Right lobe of liver (tissue), 6 donors: ENCODE results near the gene PLA2G5. TPM values are rescaled to one million over a fixed set of nuclear protein-coding genes. Genes with fewer than 3 reads are reported as not detected.
"Not testable (repeated sequence)": the region's sequence is repeated elsewhere in the genome, so short reads cannot be mapped to it uniquely, and the experiment has no call there.

ENCODE experiments used
- ATAC-seq, 4 donors: fragments of 200-7000 bp; cut with Tn5 transposase; one replicate each; pipeline ENCODE4 v1.9.1; 2020; ENCODE audit warnings: mild to moderate bottlenecking in 4 of 4, moderate library complexity in 4 of 4
- DNase-seq, 3 donors: peaks; one replicate each; pipeline ENCODE4 v3.0.0-alpha.2; 2020
- H3K27ac ChIP-seq, 3 donors: fragments of 200-600 bp; one replicate each; pipeline ENCODE4 v1.8.0; 2022
- H3K27me3 ChIP-seq, 2 donors: fragments of 200-600 bp; one replicate each; pipeline ENCODE4 v1.8.0; 2022
- H3K36me3 ChIP-seq, 4 donors: fragments of 200-600 bp; sonication (generic) in 1 of 4; one replicate each; pipeline versions ENCODE4 v1.5.1 to v1.8.0; 2017 to 2022; ENCODE audit warnings: control low read depth in 1 of 4
- H3K4me1 ChIP-seq, 4 donors: fragments of 200-600 bp; sonication (generic) in 1 of 4; one replicate each; pipeline versions ENCODE4 v1.5.1 to v1.8.0; 2017 to 2022; ENCODE audit warnings: control low read depth in 1 of 4
- H3K4me3 ChIP-seq, 3 donors: fragments of 200-600 bp; one replicate each; pipeline ENCODE4 v1.8.0; 2022
- H3K9me3 ChIP-seq, 4 donors: fragments of 200-600 bp; sonication (generic) in 1 of 4; one replicate each; pipeline versions ENCODE4 v1.5.1 to v1.8.0; 2017 to 2022; ENCODE audit warnings: control low read depth in 1 of 4
- POLR2A ChIP-seq: fragments of 450-650 bp; IDR thresholded peaks from one replicate; pipeline ENCODE4 v1.6.1; 2017; ENCODE audit warnings: antibody characterized with exemption, mild to moderate bottlenecking
- WGBS: methylation state at CpG from one replicate; pipeline ENCODE4 v1.1.6; 2018; ENCODE audit warnings: low coverage, low lambda C conversion rate; ENCODE audit not compliant: insufficient coverage; ENCODE audit errors: missing lambda C conversion rate; 5-methylcytosine and 5-hydroxymethylcytosine counted together
- intact Hi-C, 2 donors: fragments of 100-400 bp; cut with DNase I; formaldehyde crosslinking; loops; one replicate each; pipeline versions ENCODE4 v1.11.2 to v1.14.1; 2022
- total RNA-seq, 6 experiments: library from RNA; depleted of rRNA in 2 of 6; stranded (reverse); fragments of >200 nt in 2 of 6; fragmentation: NEBNext Ultra II Directional in 3 of 6; extraction: Animal tissue kit (Norgen Biotek cat#: 25700) in 3 of 6; gene quantifications; one replicate each; pipeline versions ENCODE4 v1.1.0 to v1.2.4, GENCODE V29; 2016 to 2023
- TF ChIP-seq, protein P1 (sequence below), 4 donors: fragments of 200-600 bp in 3 of 4; fragments of 450-650 bp in 1 of 4; IDR thresholded peaks; one replicate each; pipeline versions ENCODE4 v1.5.1 to v1.8.0; 2016 to 2022; ENCODE audit warnings: antibody characterized with exemption in 4 of 4, mild to moderate bottlenecking in 2 of 4
- donor health status: DM: no; HTN: yes; CAD: no.
- donor health status: DM: no; HTN: no; CAD: no.
- donor health status: DM: no; HTN: no; CAD: no.
- donor health status: DM: no; HTN: yes; CAD: no.
- donor health status: DM: no; HTN: yes; CAD: no.

The PLA2G5 gene
- total RNA-seq, 6 experiments from 2014 or later, result 0.62 to 4.8 (median 3.2) TPM

DNA sequence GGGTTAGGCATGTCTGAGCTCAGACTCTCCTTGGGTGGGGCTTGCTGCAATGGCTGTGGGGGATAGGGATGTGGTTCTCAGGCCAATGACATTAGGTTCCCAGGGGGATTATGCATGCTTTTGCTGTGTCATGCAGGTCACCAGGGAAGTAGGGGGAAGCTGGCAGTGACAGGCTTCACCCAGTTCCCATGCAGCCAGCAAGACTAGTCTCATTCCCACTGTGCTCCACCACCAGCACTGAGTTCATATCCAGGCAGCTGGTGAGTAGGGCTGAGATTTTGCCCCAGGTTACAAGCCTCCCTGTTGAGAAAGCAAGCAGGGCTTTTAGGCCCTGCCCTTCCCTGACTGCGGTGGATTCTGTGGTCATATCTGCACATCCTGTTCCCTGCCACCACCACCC lies 32.1 kb upstream of the PLA2G5 start:
- H3K4me3 ChIP-seq, result no peak overlapping the region
- no peak for DNase-seq
- intact Hi-C loops, result no loop called here
- ATAC-seq, result no peak
- H3K36me3 ChIP-seq, result no peaks in the 10 kb centered on the region
- H3K27ac ChIP-seq, result no peak overlapping the region
- no peaks in the 10 kb centered on the region for H3K9me3 ChIP-seq
- no peaks in the 10 kb centered on the region for H3K4me1 ChIP-seq
- TF ChIP-seq POLR2A, result no peak
- TF ChIP-seq, protein P1, sequence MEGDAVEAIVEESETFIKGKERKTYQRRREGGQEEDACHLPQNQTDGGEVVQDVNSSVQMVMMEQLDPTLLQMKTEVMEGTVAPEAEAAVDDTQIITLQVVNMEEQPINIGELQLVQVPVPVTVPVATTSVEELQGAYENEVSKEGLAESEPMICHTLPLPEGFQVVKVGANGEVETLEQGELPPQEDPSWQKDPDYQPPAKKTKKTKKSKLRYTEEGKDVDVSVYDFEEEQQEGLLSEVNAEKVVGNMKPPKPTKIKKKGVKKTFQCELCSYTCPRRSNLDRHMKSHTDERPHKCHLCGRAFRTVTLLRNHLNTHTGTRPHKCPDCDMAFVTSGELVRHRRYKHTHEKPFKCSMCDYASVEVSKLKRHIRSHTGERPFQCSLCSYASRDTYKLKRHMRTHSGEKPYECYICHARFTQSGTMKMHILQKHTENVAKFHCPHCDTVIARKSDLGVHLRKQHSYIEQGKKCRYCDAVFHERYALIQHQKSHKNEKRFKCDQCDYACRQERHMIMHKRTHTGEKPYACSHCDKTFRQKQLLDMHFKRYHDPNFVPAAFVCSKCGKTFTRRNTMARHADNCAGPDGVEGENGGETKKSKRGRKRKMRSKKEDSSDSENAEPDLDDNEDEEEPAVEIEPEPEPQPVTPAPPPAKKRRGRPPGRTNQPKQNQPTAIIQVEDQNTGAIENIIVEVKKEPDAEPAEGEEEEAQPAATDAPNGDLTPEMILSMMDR (IDR thresholded peaks at IDR 0.05), result no peak
- no peaks in the 10 kb centered on the region for H3K27me3 ChIP-seq
- WGBS, result 50% methylated on average over 1 of the region's 1 CpG

DNA sequence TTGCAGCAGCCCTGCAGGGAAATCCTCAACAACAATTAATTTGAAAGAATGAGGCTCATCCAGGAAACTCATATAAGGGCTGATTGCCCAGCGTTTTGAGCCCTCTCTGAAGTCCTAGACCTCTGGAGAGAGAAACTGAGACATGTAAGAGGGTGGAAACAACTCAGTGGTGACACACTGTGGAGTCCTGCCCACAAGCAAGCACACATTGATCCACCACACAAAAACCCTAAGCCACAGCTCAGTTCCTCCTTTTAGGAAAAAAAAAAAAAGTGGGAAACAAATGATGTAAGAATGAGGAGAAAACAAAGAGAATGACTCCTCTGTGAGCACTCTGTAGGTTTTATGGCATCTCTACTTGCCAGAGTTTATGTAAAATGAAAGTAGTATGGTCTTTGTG lies 22.9 kb upstream of the PLA2G5 start:
- no peaks in the 10 kb centered on the region for H3K27me3 ChIP-seq
- no peaks in the 10 kb centered on the region for H3K9me3 ChIP-seq
- 57% methylated on average over 1 of the region's 1 CpG for WGBS
- intact Hi-C loops, result no loop called here
- ATAC-seq (no peak), DNase-seq (no peak)
- no peaks in the 10 kb centered on the region for H3K4me1 ChIP-seq
- H3K36me3 ChIP-seq, result no peaks in the 10 kb centered on the region
- H3K4me3 ChIP-seq, result no peak overlapping the region
- TF ChIP-seq, protein P1 (IDR thresholded peaks at IDR 0.05), result no peak
- no peak for TF ChIP-seq POLR2A
- no peak overlapping the region for H3K27ac ChIP-seq

DNA sequence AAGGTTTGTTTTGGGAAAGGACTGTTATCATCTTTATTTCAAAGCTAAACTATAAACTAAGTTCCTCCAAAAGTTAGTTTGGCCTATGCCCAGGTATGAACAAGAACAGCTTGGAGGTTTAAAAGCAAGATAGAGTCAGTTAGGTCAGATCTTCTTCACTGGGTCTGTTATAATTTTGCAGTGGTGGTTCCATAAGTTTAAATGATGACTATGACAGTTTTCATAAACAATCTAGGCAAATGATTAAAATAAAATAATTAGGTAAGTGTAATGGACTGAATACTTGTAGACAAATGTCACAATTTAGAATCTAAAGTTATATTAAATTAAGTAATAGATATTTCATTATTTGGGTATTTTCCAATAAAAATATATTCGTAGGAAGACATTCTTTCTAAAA lies 21.4 kb upstream of the PLA2G5 start:
- intact Hi-C loops, result no loop called here
- WGBS, result 63% methylated on average over 1 of the region's 1 CpG
- no peak for ATAC-seq

DNA sequence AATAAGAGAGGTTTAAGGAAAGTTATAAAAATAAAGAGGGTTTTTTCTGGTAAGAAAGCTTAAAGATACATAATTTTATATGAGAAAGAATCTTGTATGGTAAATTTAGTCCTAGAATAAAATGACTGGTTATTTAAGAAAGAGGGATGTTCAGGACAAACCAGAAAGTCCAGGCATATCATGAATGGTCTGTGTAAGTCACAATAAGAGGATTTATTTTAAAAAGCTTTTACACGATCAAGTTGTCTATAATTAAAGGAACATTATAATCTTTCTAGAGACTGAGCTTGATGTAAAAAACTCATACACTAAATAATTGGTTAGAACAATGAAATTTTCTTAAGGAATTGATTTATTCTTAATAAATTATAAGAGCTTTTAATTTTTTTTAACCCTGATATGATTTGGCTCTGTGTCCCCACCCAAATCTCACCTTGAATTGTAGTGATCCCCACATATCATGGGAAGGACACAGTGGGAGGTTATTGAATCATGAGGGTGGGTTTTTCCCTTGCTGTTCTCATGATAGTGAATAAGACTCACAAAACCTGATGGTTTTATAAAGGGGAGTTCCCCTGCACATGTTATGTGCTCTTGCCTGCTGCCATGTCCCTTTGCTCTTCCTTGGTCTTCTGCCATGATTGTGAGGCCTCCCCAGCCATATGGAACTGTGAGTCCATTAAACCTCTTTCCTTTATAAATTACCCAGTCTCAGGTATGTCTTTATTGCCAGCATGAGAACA lies 20.8 kb upstream of the PLA2G5 start:
- H3K27me3 ChIP-seq, H3K9me3 ChIP-seq, intact Hi-C loops, DNase-seq, H3K4me1 ChIP-seq, H3K27ac ChIP-seq, H3K36me3 ChIP-seq, H3K4me3 ChIP-seq, ATAC-seq: not testable (repeated sequence)
- 100% methylated on average over 1 of the region's 1 CpG for WGBS

More for the DNA sequence above, 21.4 kb upstream of the PLA2G5 start:
- TF ChIP-seq POLR2A, result no peak
- TF ChIP-seq, protein P1 (IDR thresholded peaks at IDR 0.05), result no peak
- no peaks in the 10 kb centered on the region for H3K4me1 ChIP-seq
- H3K27me3 ChIP-seq, result no peaks in the 10 kb centered on the region
- H3K36me3 ChIP-seq, result no peaks in the 10 kb centered on the region
- no peak overlapping the region for H3K27ac ChIP-seq
- H3K4me3 ChIP-seq, result no peak overlapping the region
- no peak for DNase-seq
- no peaks in the 10 kb centered on the region for H3K9me3 ChIP-seq

DNA sequence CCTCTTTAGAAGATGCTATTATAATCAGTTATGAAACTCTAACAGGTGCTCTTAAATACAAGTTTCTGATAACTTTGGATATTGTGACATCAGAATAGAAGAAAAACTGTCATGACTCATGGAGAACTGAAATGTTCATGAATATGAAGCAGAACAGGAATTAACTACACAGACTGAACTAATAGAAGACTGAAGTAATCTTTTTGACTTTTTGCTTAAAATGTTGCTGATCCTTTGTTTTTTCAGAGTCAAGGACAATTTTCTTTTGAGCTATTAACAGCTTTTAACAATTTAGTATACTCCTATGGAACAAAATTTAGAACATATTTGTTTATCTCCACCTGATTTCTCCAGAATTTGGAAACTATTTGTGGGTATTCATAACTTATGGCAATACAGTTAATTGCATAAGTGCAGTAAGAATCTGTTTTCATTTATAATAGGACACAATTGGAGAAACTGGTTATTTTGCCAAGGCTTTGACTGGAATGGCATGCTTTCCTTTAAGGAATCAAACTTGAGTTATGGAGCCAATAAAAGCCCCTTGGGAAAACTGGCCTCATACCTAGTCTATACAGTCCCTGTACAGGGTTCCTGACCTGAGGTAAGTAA lies 18.7 kb upstream of the PLA2G5 start:
- no peaks in the 10 kb centered on the region for H3K36me3 ChIP-seq
- intact Hi-C loops, result no loop called here
- H3K9me3 ChIP-seq, result no peaks in the 10 kb centered on the region
- DNase-seq (no peak), ATAC-seq (no peak)
- H3K27me3 ChIP-seq, result no peaks in the 10 kb centered on the region
- H3K4me1 ChIP-seq, result no peaks in the 10 kb centered on the region
- no peak overlapping the region for H3K4me3 ChIP-seq
- H3K27ac ChIP-seq, result no peak overlapping the region
- TF ChIP-seq, protein P1 (IDR thresholded peaks at IDR 0.05), result no peak
- no peak for TF ChIP-seq POLR2A
